ENCODE results near the gene TRPM3. TPM values are rescaled to one million over a fixed set of nuclear protein-coding genes. Genes with fewer than 3 reads are reported as not detected.

The TRPM3 gene
- total RNA-seq, 1 donor from 2014 or later: 0.40 TPM

DNA sequence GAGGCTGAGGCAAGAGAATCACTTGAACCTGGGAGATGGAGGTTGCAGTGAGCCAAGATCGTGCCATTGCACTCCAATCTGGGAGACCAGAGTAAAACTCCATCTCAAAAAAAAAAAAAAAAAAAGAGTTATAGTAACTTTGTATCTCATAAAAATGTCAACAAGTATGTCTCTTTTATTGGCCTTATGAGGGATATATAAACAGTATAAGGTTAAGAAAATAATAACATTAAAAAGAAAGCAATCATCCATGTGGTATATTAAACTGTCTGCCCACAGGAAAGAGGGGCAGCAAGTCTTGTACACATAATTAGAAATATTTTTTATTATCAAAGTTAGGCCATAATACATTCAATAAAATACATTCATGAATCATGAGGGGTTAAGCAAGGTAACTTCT lies 447.6 kb downstream of the TRPM3 start:
- DNase-seq (ENCODE audit: low read depth in 2 of 2): no peak

DNA sequence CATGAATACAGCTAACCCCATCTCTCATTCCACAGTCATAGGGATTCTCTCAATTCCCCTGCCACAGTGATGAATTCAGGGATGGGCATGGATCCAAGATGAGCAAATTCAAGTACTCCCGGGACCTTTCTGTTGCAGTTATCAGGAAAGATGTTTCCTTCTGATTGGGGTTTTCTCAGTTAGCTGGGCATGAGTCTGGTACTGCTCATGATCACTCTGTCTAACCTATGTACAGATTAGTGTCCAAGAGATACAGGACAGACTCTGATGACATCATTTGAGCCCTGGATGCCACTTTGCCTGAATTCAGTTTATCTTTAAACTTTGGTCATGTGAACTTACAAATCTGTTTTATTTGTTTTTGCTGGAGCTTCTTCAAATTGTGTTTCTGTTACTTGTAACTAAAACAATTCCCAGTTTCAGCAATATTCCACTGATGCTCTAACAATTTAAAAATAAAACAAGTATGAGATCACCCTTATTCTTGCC lies 449.2 kb downstream of the TRPM3 start:
- DNase-seq (ENCODE audit: low read depth in 2 of 2): peak in 1 of 2 donors; percentile 92

DNA sequence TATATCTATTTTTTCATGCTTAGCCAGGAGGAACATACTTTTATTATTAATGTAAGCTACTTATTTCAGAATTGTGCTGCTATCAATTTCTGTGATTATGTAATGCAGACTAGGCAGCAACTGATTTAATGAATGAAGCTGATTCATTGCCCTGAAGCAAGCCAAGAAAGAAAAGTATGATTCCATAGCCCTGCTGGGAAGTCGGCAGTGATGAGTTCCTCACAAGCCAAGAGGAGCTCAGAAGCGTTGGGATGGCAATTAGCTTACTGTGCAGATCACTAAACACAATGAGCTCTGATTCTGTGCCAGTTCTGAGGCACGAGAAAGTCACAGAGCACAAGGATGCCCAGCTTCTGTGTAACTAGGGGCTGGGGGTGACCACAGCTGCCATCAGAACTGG lies 452.7 kb downstream of the TRPM3 start:
- no peak for DNase-seq (ENCODE audit: low read depth in 2 of 2)

DNA sequence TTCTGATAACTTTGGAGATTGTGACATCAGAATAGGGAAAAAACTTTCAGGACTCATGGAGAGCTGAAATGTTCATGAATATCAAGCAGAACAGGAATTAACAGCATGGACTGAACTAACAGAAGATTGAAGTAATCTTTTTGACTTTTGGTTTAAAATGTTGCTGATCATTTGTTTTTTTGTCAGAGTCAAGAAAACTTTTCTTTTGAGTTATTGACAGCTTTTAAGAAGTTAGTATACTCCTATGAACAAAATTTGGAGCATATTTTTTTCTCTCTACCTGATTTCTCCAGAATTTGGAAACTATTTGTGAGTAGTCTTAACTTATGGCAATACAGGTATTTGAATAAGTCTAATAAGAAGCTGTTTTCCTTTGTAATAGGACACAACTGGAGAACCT lies 462.7 kb downstream of the TRPM3 start:
- no peak for DNase-seq (ENCODE audit: low read depth in 2 of 2)

DNA sequence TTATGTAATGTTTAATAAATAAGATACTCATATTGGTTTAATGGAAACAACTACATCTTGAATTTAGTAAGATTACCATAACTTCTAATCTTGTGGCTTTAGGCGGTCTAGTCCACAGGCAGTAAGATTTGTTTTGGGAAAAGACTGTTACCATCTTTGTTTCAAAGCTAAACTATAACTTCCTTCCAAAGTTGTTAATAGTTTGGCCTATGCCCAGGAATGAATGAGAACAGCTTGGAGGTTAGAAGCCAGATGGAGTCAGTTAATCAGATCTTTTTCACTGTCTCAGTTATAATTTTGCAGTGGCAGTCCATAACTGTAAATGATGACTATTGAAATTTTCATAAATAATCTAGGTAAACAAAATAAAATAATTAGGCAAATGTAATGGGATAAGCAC lies 465.1 kb downstream of the TRPM3 start:
- DNase-seq (ENCODE audit: low read depth in 2 of 2): peak in 1 of 2 donors; percentile 4

DNA sequence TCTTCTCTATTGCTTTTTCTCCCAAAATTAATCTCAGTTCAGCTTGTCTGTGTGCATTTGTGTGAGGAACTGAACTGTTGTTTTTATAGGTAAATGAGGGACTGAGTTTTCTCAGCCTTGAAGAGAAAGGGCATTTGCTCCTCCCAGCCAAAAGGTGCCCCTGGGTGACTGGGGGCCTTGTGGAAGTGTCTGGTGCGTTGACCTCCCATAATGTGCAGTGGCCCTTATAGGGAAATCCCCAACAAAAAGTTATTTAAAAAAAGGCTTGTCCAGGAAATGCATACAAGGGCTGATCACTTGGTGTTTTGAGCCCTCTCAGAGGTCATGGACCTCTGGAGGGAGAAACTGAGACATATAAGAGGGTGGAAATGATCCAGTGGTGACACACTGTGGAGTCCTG lies 467.3 kb downstream of the TRPM3 start:
- DNase-seq (ENCODE audit: low read depth in 2 of 2): no peak

DNA sequence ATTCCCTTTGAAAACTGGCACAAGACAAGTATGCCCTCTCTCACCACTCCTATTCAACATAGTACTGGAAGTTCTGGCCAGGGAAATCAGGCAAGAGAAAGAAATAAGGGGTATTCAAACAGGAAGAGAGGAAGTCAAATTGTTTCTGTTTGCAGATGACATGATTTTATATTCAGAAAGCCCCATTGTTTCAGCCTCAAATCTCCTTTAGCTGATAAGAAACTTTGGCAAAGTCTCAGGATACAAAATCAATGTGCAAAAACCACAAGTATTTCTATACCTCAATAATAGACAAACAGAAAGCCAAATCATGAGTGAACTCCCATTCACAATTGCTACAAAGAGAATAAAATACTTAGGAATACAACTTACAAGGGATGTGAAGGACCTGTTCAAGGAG lies 476.8 kb downstream of the TRPM3 start:
- peak in 1 of 2 donors; percentile 28 for DNase-seq (ENCODE audit: low read depth in 2 of 2)

DNA sequence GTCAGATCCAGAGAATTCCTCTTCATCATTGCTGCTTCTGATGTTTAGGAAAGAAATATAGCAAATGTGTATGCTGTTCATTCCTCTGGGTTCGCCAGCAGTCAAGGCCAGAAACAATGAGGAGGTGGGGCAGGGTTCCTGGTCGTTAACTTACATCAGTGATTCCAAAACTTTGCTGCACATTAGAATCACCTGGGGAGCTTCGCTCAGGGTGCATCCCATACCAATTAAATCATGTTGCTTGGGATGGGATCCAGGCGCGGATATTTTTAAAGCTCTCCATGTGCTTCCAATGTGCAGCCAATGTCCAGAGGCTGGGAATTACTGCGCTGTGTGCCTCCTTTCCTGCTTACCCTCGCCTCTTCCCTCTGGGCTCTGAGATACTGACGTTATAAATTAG lies 479.1 kb downstream of the TRPM3 start:
- no peak for DNase-seq (ENCODE audit: low read depth in 2 of 2)

DNA sequence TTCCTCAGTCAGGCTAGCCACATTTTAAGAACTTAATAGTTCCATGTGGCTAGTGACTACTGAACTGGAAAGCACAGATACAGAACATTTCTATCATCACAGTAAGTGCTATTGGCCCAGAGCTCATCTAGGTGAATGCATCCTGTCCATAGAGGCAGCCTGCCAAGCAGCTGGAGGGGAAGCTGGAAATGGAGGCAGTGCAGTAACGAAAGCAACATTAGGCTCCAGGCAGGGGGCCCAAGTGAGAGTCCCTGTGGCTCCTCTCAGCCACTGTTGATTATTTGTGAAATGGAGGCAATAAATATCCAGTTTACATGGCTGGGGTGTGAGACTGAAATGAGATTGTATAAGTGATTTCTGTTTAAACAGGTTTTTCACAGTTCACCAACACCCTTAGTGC lies 479.8 kb downstream of the TRPM3 start:
- peak in 1 of 2 donors; percentile 91 for DNase-seq (ENCODE audit: low read depth in 2 of 2)

DNA sequence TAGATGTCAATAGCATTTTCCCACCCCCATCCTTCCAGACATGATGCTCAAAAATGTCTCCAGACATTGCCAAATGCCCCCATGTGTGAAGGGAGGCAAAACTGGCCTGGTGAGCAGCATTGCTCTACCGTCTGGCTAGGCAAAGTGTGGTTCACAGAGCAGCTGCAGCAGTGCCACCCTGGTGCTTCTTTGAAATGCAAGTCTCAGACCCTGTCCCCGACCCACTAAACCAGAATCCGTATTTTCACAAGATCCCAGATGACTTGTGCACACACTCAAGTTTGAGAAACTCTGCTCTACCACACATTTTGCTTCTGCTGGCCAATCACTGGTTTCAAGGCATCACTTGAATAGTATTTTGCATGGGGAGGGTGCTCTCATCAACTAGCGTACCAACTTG lies 480.4 kb downstream of the TRPM3 start:
- no peak for DNase-seq (ENCODE audit: low read depth in 2 of 2)

DNA sequence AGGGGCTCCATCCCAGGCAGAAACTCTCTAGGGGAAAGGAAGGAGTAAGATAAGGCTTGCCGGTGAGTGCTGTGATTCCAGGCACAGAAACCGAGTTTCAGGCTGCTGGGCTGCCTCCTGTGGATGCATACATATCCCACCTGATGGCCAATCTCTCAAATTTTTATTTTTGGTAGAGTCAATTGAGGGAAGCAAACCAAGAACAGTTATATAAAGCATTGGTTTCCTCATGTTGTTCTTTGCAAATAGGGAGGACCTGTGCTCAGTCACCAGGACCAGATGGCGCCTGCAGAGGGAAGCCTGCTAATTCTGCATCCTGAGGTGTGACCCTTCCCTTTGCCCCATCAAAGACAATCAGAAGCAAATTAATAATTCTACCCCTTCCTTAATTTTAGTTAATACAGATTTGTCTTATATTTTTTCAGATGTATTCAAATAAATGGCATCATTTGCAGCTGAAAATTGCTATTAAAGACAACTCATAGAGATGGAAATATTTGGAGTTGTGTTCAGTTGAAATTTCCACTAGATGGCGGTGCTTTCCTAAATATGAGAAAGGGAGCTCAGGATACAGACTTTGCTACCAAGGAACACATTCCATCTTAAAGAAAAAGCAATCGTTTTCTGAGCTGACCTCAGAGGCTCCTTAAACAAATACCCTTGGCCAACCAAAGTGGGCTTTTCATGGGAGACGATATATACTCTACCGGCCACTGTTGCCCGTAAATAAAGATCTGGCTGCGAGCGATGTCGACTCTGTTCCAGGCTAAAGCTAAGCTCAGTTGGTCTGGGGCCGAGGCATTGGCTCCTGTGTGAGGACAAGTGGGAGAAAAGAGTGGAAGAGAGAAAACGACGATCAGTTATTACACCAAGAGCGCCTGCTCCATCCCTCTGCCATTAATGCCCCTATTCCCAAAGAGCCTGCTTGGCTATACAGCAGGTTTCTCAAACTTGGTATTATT lies 481.3 kb downstream of the TRPM3 start:
- DNase-seq (ENCODE audit: low read depth in 2 of 2): peak; percentile 65 to 68

DNA sequence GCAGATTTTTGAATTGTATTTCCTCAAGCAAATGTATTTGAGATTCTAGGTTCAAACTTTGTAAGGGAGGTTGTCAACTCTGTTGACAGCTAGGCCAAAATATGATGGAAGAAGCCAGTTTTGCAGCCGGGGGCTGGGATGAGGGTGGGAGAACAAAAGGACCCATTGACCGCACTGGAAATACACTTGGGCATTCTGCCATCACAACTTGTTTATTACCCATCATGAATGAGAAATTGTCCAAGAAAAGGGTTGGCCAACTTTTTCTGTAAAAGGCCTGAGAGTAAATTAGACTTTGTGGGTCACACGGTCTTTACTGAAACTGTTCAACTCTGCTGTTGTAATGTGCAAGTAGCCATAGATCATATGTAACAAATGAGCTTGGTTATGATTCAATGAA lies 485.6 kb downstream of the TRPM3 start:
- DNase-seq (ENCODE audit: low read depth in 2 of 2): no peak

DNA sequence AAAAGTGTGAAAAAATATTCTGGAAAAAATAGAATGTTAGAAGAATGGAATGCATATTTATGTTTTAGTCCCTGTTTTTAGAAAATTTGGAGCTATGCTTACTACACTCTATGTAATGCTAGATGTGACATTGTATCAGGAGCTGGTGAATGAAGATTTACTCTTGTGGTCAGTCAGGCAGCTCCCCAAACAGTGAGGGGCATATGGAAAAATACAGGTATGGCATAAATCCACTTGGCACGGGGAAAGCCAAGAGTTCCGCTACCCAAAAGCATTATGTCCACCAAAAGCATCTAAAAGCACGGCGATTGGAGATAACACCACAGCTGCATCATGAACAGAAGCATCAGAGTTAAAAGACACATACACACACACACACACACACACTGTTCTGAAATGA lies 486.7 kb downstream of the TRPM3 start:
- DNase-seq (ENCODE audit: low read depth in 2 of 2): no peak

DNA sequence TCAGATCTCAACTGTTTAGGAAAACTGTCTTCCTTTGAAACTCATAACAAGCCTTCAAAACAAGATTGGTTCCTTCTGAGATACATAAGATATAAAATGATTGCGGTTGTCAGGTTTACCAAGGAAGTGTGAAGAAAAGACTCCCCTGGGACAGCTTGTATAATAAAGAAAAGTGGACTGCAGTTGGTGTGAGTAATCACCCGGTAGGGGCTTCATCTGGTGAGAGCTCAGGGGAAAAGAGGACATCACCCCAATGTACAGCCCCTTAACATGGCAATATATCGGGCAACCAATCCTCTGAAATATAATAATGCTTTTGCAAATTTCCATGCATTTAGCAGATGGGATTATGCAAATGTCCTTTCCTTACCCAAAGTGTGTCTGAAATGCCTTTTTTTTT lies 490.4 kb downstream of the TRPM3 start:
- DNase-seq (ENCODE audit: low read depth in 2 of 2): no peak

DNA sequence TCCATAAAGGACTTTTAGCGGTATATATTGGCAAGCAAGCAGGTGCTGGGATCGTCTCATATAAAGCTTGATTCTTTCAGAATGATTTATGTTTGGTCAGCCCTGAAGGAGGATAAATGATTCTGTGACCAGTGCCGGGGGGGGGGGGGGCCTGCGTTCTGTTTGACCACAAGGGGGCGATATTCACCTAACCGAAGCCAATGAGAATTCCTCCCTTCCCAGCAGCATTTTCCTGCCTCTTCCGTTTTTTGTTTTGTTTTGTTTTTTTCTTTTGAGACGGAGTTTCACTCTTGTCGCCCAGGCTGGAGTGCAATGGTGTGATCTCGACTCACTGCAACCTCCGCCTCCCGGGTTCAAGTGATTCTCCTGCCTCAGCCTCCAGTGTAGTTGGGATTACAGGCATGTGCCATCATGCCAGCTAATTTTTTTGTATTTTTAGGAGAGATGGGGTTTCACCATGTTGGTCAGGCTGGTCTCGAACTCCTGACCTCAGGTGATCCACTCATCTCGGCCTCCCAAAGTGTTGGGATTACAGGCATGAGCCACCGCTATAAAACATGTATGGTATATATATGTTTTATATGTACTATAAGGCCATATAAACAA lies 492.2 kb downstream of the TRPM3 start:
- peak in 1 of 2 donors; percentile 16 for DNase-seq (ENCODE audit: low read depth in 2 of 2)

DNA sequence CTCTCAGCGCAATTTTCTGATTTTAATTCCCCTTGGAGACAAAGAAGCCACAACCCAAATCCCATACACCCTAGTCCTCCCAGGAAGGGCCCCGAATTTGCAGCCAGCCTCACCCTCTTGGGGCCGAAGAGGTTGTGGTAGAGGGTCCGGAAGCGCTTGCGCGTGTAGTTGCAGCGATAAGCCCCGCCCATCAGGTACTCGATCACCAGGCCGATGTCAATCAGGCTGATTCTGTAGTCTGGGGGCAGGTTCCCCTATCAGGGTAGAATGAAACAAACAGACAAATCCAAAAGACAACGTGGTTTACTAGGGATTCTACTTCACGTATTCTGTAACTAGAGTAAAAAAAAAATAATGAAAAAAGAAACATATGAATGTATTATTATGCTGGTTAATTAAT lies 496.3 kb downstream of the TRPM3 start:
- no peak for DNase-seq (ENCODE audit: low read depth in 2 of 2)

DNA sequence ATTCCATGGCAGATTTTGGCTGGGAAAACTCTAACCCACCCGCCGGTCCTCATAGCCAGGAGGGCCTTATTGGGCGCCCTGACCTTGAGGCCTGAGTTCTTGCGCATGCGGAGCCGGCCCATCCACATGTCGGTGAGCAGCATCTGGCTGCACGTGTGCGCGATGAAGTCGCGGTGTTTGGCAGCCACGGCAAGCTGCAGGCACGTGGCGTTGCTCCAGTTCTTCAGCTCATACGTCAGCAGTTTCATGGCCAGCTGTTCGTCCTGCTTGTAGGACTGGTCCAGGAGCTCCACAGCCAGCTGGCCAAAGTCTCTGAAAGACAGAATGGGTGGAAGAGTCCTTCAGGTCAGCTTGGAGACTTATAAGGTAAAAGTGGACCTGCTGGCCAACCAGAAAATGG lies 502.6 kb downstream of the TRPM3 start:
- no peak for DNase-seq (ENCODE audit: low read depth in 2 of 2)

DNA sequence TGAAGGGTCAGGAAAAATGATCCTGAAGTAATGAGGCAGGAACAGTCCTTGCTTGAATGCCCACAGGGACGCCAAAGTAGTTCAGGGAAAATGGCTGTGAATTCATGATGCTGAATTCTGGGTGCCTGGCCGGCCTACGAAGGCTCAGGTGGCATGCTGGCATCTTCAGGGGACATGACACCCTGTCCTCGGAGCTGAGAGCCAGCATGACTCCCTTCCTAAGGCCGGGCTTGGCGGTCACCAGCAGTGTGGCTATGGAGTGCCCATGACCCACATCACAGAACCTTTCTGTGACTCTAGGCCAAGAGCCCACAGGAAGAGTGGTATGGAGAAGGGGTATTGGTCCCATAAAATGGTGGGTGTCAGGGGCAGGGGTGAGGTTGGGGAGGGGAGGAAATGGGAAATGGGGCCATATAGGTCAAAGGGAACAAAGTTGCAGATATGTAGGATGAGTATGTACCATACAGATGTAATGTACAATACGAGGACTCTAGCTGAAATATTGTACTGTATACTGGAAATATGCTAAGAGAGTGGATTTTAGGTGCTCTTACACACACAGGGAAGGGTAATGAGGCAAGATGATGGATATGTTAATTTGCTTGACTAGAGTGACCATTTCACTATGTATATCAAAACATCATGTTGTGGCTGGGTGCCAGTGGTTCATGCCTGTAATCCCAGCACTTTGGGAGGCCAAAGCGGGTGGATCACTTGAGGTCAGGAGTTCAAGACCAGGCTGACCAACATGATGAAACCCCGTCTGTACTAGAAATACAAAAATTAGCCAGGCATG lies 504.2 kb downstream of the TRPM3 start:
- DNase-seq (ENCODE audit: low read depth in 2 of 2): no peak

DNA sequence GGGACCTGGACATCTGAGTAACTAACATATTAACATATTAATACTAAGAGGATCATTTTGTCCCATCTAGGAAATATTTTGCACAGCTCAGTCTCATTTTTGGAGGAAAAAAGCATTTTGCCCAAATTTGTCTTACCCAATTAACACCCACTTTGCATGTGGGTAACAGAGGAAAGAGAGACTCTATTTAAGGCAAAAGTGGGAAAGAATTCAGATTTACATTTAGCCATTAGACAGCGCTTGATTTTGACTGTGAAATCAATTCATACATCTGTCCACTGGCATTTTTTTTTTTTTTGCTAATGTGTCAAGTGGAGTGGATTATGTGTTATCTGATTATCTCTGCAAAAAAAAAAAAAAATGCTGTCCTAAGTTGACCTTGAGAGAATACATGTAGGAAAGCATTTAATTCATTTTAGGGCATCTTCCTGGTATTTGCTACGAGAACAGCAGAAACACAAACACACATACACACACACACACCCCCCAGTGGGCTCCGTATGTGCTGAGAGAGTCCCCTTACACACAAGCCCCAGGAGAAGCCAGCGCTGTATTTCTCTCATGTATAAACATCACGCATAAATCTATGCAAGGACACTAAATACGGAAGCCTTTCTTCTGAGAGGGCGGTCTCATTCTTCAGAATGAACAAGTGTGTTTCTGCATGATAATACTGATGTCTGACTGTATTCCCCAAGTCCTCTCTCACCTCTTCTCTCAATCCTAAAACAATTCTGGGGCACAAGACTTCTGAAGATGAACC lies 505.0 kb downstream of the TRPM3 start:
- no peak for DNase-seq (ENCODE audit: low read depth in 2 of 2)

DNA sequence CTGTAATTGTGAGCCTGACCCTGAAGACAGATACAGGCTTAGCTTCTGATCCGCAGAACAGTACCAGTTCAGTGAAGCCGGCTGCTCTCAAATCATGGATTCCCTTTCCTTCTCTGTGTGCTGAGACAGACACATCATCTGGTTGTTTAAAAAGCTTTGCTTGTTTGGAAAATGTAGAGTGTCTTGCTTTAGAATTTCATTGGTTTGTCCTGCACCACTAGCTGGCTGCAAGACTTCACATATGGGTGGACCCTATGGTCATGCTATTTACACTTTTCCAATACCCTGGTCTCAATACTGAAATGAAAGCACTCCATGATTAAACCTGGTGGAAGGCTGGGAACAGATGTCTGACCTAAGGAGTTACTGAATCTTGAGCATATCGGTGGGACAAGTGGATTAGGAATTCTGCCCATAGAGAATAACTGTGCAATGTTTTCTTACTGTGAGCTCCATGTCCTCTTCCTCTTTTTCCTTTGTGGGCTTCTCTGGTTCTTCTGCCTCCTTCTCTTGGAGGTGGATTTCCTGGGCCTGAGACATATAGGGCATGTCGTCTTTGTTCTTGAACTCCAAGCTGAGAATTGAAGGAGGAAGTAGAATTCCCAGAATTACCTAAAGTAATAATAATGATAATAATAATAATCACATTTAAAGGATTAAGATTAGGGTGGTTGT lies 505.8 kb downstream of the TRPM3 start:
- no peak for DNase-seq (ENCODE audit: low read depth in 2 of 2)
